IPS-NIHi7 (cell line): ENCODE results near the gene HYDIN.
"Not testable (repeated sequence)": the region's sequence is repeated elsewhere in the genome, so short reads cannot be mapped to it uniquely, and the experiment has no call there.

Source experiments
- DNase-seq: peaks from one replicate; pipeline ENCODE4 v3.0.0; 2012; ENCODE audit warnings: mixed read lengths; ENCODE audit errors: extremely low spot score

Gene HYDIN

GRCh38 chr16:70999735-71000134, 230.8 kb downstream of the HYDIN start:
- DNase-seq, result not testable (repeated sequence)

DNA sequence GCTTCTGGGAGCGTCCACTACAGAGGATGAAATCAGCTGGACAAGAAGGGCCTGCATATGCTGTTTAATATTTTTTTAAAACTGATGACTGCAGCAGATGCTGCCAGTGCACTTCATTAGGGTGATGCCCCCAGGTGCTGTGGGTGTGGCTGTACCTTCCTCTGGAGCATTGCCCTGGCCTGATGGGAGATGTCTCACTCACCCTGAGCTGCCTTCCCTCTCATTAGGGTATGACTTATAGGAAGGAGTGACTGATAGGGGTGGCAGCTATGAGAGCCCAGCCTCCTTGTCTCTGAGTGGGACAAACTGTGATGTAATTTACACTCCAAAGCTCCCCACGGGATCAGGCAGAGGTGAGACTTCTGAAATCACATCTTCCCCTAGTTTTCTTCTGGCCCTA, 234.7 kb downstream of the HYDIN start:
- not testable (repeated sequence) for DNase-seq

GRCh38 chr16:70992511-70992910, 238.0 kb downstream of the HYDIN start:
- not testable (repeated sequence) for DNase-seq

GRCh38 chr16:70987019-70987715, 243.4 kb downstream of the HYDIN start:
- not testable (repeated sequence) for DNase-seq

DNA sequence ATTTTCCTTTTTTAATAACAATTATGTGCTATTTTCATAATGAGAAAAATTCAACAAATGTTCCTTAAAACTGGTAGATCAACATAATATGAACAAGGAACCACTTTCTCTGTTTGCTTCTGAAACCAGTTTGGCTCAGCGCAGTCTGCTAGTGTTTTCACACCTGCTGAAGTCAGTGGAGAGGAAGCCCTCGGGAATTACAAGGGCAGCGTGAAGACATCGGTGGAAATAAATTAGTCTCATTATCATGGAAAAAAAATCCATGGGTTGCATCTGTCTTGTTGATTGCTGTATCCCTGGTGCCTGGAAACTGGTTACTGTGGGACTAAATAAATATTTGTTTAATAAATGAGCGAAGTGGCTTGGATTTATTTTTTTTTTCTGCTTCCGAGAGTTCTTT, 245.8 kb downstream of the HYDIN start:
- DNase-seq, result not testable (repeated sequence)

GRCh38 chr16:70968332-70968731, 262.2 kb downstream of the HYDIN start:
- not testable (repeated sequence) for DNase-seq

GRCh38 chr16:70960169-70960568, 270.4 kb downstream of the HYDIN start:
- DNase-seq, result not testable (repeated sequence)

- DNase-seq, result not testable (repeated sequence)
Measured at GRCh38 chr16:70954922-70955321, 275.6 kb downstream of the HYDIN start.

DNA sequence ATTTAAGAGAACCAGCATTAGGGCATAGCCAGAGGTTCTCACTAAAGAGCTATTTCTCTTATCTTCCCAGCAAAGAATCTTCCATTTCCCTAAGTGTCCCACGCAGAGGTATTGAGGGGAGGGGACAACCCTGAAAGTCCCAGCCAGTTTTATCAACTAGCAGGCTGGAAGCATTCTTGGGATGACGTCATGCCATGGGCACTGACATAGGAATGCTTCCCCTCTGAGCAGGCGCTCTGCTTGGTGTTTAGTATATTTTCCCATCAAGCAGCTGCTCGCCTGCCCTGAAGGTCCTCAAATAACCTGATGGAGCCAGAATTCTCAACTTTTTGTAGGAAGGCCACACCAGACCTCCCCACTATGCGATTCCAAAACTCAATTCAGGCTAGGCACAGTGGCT, 276.7 kb downstream of the HYDIN start:
- DNase-seq, result not testable (repeated sequence)

DNA sequence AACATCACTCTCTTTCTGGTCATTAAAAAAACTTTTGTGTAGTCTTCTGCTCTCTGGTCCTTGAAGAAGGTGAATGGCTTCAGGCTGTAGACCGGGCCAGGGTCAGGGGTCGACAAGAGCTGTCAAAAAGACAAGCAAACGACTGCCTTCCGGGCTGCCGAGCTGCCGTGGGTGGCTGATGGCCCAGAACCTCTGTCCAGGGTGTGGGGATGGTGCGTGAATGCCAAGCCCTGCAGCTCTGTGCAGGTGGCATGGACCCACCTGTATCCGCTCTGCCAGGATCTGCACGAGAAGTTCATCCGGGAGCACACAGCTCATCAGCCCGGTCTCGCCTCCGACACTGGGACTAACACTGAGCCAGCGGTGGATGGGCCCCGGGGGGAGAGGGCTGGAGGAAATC, 287.0 kb downstream of the HYDIN start:
- not testable (repeated sequence) for DNase-seq

DNA sequence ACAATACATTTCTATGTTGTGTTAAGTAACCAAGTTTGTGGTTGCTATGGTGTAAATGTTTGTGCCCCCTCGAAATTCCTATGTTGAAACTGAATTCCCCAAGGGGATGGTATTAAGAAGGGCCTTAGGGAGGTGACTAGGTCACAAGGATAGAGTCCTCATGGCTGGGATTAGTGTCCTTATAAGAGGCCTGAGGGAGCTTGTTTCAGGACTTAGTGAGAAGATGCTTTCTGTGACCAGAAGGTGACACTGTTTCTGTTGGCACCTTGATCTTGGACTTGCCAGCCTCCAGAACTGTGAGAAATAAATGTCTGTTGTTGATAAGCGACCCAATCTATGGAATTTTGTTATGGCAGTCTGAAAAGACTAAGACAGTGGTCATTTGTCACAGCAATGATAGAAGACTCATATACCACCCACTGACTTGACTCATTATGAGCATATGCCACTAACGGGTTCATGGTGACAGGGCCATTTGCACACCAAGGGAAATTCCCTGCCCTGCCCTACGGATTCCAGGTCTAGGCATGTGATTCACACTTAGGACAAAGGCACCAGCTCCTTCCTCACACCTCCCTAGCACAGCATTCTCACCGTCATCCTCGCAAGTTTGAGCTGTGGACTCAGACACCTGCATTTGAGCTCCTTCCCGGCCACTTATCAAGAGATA, 290.7 kb downstream of the HYDIN start:
- DNase-seq, result not testable (repeated sequence)

- DNase-seq, result not testable (repeated sequence)
Measured at GRCh38 chr16:70936781-70937525, 293.6 kb downstream of the HYDIN start.

- not testable (repeated sequence) for DNase-seq
Measured at GRCh38 chr16:70935325-70935724, 295.2 kb downstream of the HYDIN start.

DNA sequence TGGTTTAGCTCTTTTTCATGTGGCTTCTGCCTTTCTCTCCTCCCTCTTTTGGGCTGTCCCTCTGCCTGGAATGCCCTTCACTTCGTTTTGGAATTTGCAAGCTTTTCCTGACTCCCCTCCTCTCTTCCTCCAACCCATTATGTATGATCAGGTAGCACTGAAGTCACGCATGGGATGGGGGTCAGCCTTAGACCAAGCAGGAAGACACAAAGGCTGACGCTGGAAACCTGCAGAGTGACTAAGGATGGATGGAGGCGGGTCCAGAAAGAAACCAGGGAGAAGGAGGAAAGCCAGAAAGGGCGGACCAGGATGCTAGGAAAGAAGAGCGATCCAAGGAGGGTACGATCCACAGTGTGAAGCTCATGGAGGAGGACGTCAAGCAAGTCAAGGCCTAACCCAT, 296.8 kb downstream of the HYDIN start:
- DNase-seq, result not testable (repeated sequence)

DNA sequence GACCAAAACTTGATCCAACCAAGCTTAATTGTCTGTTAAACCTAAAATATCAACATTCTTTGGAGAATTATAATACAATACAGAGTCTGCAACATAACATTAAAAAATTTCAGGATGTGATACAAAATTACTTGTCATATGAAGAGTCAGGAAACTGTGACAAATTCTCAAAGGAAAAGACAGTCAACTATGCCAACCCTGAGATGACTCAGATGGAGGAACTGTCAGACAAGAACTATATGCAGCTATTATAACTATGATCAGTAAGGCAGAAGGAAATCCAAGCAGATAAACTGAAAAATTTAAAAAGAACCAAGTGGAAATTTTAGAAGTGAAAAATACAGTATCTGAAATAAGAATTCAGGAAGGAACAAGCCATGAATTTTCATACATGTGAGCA, 299.8 kb downstream of the HYDIN start:
- DNase-seq, result not testable (repeated sequence)

DNA sequence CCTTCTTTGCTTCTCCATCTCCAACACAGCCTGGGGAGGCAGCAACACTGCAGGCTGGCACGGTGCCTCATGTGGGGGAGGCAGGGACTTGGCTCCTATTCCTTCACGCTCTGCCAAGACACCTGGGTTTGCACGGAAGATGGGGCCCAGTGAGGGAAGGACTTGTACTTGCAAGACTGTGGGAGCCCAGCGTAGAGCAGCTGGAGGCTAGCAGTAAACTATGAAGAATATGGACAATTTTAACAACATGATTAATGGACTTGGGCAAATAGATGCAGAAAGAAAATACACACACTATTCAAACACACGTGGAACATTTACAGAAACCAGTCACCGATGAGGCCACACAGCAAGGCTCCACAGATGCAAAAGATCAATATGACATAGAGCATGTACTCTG, 308.4 kb downstream of the HYDIN start:
- DNase-seq, result not testable (repeated sequence)

DNA sequence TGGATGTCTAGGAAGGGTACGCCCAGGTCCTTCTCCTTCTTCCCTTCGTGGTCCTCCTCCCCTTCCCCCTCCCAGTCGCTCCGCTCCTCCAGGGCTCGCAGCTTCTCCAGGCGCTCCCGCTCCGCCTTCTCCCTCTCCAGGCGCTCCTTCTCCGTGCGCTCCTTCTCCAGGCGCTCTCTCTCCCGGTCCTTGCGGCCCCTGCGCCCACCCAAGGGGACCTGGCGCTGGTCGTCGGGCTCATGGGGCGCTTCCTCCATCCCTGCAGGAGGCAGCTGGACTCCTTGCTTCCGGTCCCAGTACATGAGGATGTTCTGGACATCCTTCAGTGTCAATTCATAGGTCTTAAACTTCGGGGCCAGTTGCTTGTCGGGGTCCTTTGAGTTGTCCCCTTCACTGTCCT, 309.9 kb downstream of the HYDIN start:
- not testable (repeated sequence) for DNase-seq

DNA sequence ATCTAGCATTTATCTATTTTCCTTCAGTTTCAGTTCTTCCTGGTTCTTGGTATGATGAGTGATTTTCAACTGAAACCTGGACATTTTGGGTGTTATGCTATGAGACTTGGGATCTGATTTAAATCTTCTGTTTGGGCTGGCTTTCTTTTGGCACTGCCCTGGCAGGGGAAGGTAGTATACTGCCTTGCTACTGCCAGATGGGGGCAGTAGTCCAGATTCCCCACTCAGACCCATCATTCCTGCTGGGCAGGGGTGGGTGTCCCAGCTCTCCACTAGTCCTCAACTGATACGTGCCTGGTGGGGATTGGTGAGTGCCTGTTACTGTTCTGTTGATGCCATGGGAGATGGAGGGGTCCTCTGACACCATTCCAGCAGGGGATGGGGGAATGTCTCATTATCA, 342.3 kb downstream of the HYDIN start:
- not testable (repeated sequence) for DNase-seq

GRCh38 chr16:70884652-70885051, 345.9 kb downstream of the HYDIN start:
- not testable (repeated sequence) for DNase-seq

DNA sequence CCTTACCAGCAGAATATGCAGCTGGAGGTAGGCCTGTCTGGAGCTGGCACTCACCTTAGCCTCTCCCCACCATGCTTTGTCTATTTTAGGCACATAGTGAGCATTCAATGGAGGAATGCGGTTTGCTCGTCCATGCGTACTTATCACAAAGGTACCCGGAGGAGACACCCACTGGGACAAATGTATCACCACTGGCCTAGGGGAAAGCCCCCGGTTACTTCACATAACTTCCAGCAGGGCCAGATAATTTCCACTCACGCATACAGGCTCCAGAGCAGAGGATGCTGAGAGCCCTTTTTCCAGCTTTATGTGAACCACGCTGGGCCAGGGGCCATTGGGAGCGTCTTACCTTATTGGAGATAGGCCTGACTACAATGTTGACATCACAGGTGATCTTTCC, 348.2 kb downstream of the HYDIN start:
- DNase-seq, result not testable (repeated sequence)

DNA sequence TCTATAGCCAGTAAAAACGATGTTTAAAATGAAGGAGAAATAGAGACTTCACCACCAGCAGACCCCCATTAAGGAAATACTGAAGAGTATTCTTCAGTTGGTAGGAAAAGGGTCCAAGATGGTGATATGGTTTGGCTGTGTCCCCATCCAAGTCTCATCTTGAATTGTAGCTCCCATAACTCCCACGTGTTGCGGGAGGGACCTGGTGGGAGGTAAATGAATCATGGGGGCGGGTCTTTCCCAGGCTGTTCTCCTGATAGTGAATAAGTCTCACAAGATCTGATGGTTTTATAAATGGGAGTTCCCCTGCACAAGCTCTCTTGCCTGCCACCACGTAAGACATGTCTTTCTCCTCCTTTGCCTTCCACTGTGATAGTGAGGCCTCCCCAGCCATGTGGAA, 352.6 kb downstream of the HYDIN start:
- DNase-seq, result not testable (repeated sequence)

DNA sequence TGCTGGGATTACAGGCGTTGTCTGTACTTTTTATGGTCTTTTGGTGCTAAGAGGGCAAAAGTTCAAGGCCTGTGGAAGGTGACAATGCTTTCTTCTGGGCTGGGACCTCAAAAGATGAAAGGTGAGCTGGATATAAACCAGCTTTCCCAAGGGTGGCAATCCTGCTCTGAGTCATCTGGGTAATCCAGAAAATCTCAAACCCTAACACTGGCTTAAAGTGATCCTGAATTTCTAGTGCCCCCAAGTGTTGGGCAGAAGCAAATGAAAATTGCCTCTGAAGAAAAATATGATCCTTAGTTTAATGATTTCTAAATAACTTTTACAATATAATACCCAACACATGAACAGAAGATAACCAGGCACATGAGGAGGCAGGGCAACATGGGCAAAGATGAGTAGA, 354.1 kb downstream of the HYDIN start:
- DNase-seq, result not testable (repeated sequence)
